GM18498 (cell line): Measurements from ENCODE around the gene EPHB2.

Experiments used
- ATAC-seq: cut with Tn5 transposase; IDR thresholded peaks from one replicate; pipeline ENCODE4 v1.9.1; 2021; ENCODE audit warnings: mild to moderate bottlenecking, moderate library complexity; ENCODE audit not compliant: unreplicated experiment

EPHB2 gene

GRCh38 chr1:22875841-22876240, 165.2 kb downstream of the EPHB2 start:
- ATAC-seq, result no peak

- ATAC-seq, result no peak
Observed at GRCh38 chr1:22876359-22877111, 165.9 kb downstream of the EPHB2 start.

GRCh38 chr1:22877112-22877915, 166.7 kb downstream of the EPHB2 start:
- ATAC-seq, result no peak

GRCh38 chr1:22877980-22878379, 167.3 kb downstream of the EPHB2 start:
- ATAC-seq, result no peak

GRCh38 chr1:22878626-22879025, 168.0 kb downstream of the EPHB2 start:
- ATAC-seq, result no peak

- ATAC-seq, result no peak
Observed at GRCh38 chr1:22879445-22879844, 168.8 kb downstream of the EPHB2 start.

GRCh38 chr1:22880174-22880601, 169.5 kb downstream of the EPHB2 start:
- no peak for ATAC-seq

GRCh38 chr1:22883406-22883805, 172.8 kb downstream of the EPHB2 start:
- no peak for ATAC-seq

- ATAC-seq, result no peak
Observed at GRCh38 chr1:22884806-22885530, 174.3 kb downstream of the EPHB2 start.

- no peak for ATAC-seq
Observed at GRCh38 chr1:22886211-22886610, 175.6 kb downstream of the EPHB2 start.

GRCh38 chr1:22887491-22887890, 176.9 kb downstream of the EPHB2 start:
- ATAC-seq, result no peak

GRCh38 chr1:22888320-22889075, 177.9 kb downstream of the EPHB2 start:
- ATAC-seq, result no peak

GRCh38 chr1:22889213-22889827, 178.7 kb downstream of the EPHB2 start:
- no peak for ATAC-seq

GRCh38 chr1:22892789-22893188, 182.2 kb downstream of the EPHB2 start:
- no peak for ATAC-seq

- ATAC-seq, result no peak
Observed at GRCh38 chr1:22893292-22893691, 182.7 kb downstream of the EPHB2 start.

- ATAC-seq, result no peak
Observed at GRCh38 chr1:22895357-22895756, 184.7 kb downstream of the EPHB2 start.

- no peak for ATAC-seq
Observed at GRCh38 chr1:22896184-22896583, 185.5 kb downstream of the EPHB2 start.

GRCh38 chr1:22900451-22900850, 189.8 kb downstream of the EPHB2 start:
- no peak for ATAC-seq

GRCh38 chr1:22903113-22903512, 192.5 kb downstream of the EPHB2 start:
- ATAC-seq, result no peak

GRCh38 chr1:22906968-22907367, 196.3 kb downstream of the EPHB2 start:
- no peak for ATAC-seq
